MM.1S (cell line): ENCODE data around the gene SETD5.
A peak's percentile ranks its signal among the peaks of the same experiment; 100 is the strongest.

Source experiments
- DNase-seq: peaks from one replicate; pipeline ENCODE4 v3.0.0-alpha.2; 2015
- H2AFZ ChIP-seq: fragments of 300-600 bp; sonication (generic); 2 replicates; pipeline ENCODE4 v1.6.0; 2016; ENCODE audit warnings: antibody characterized with exemption, low read length
- H3F3A ChIP-seq: fragments of 300-600 bp; sonication (generic); 2 replicates; pipeline ENCODE4 v1.6.1; 2016; ENCODE audit warnings: mild to moderate bottlenecking, antibody characterized with exemption, low read length, moderate library complexity, mixed read lengths; ENCODE audit not compliant: insufficient read depth
- H3K27ac ChIP-seq: fragments of 300-600 bp; sonication (generic); 2 replicates; pipeline ENCODE4 v1.5.1; 2016; ENCODE audit warnings: mild to moderate bottlenecking, low read length
- H3K27me3 ChIP-seq: fragments of 300-600 bp; sonication (generic); replicated peaks from 2 replicates; pipeline ENCODE4 v1.6.0; 2016; ENCODE audit warnings: low read length; ENCODE audit not compliant: insufficient read depth
- H3K36me3 ChIP-seq: fragments of 300-600 bp; sonication (generic); replicated peaks from 2 replicates; pipeline ENCODE4 v1.6.1; 2016; ENCODE audit warnings: mild to moderate bottlenecking, low read length, mixed read lengths; ENCODE audit not compliant: insufficient read depth
- H3K4me1 ChIP-seq: fragments of 300-600 bp; sonication (generic); 2 replicates; pipeline ENCODE4 v1.6.1; 2016; ENCODE audit warnings: low read length, mixed read lengths
- H3K4me2 ChIP-seq: fragments of 300-600 bp; sonication (generic); 2 replicates; pipeline ENCODE4 v1.6.0; 2016; ENCODE audit warnings: low read depth, low read length
- H3K4me3 ChIP-seq: fragments of 300-600 bp; sonication (generic); 2 replicates; pipeline ENCODE4 v1.5.1; 2016; ENCODE audit warnings: low read length, mixed read lengths
- H3K79me2 ChIP-seq: fragments of 300-600 bp; sonication (generic); 2 replicates; pipeline ENCODE4 v1.6.1; 2016; ENCODE audit warnings: mixed run types, low read length, mixed read lengths
- H3K9ac ChIP-seq: fragments of 300-600 bp; sonication (generic); 2 replicates; pipeline ENCODE4 v1.6.1; 2016; ENCODE audit warnings: low read length, mixed read lengths
- H3K9me2 ChIP-seq: fragments of 300-600 bp; sonication (generic); replicated peaks from 2 replicates; pipeline ENCODE4 v1.6.1; 2016; ENCODE audit warnings: mild to moderate bottlenecking, low read length, mixed read lengths; ENCODE audit not compliant: insufficient read depth
- H3K9me3 ChIP-seq: fragments of 300-600 bp; sonication (generic); replicated peaks from 2 replicates; pipeline ENCODE4 v1.6.1; 2016; ENCODE audit warnings: mild to moderate bottlenecking, low read length, mixed read lengths; ENCODE audit not compliant: insufficient read depth
- H4K20me1 ChIP-seq: fragments of 300-600 bp; sonication (generic); 2 replicates; pipeline ENCODE4 v1.6.1; 2016; ENCODE audit warnings: mild to moderate bottlenecking, low read length, moderate library complexity, mixed read lengths; ENCODE audit not compliant: insufficient read depth
- CTCF ChIP-seq: fragments of 300-600 bp; sonication (generic); IDR thresholded peaks from 2 replicates; pipeline ENCODE4 v1.5.1; 2016; ENCODE audit warnings: antibody characterized with exemption, low read length, mixed read lengths
- EZH2 ChIP-seq: fragments of 300-600 bp; sonication (generic); optimal IDR thresholded peaks from 2 replicates; pipeline ENCODE3; 2017; ENCODE audit warnings: low read depth, mild to moderate bottlenecking, antibody characterized with exemption, low read length, mixed read lengths
- EZH2phosphoT487 ChIP-seq: fragments of 300-600 bp; sonication (generic); IDR thresholded peaks from 2 replicates; pipeline ENCODE4 v1.6.1; 2018; ENCODE audit warnings: antibody characterized with exemption, low read length

The SETD5 gene

GRCh38 chr3:9452417-9452816, 55.0 kb downstream of the SETD5 start:
- peaks cover 52% of the 10 kb centered on the region for H3K79me2 ChIP-seq
- H2AFZ ChIP-seq, result no peak overlapping the region
- H3F3A ChIP-seq, result peaks cover 16% of the 10 kb centered on the region; the same call in 1 of the 2 replicates
- H4K20me1 ChIP-seq, result 0 out of 2 replicates have a peak, but pooled peaks cover 5% of the 10 kb centered on the region
- DNase-seq, result peak; percentile 48
- peak overlapping the region; percentile 19; the same call in 1 of the 2 replicates for H3K27ac ChIP-seq
- no peaks in the 10 kb centered on the region for H3K9me3 ChIP-seq
- H3K4me3 ChIP-seq, result no peak overlapping the region
- H3K36me3 ChIP-seq, result peaks cover 20% of the 10 kb centered on the region; the same call in 1 of the 2 replicates
- H3K9ac ChIP-seq, result peak overlapping the region; percentile 3; the same call in 1 of the 2 replicates
- TF ChIP-seq EZH2 (no peak), EZH2phosphoT487 (no peak), CTCF (no peak)
- H3K4me2 ChIP-seq, result peak overlapping the region; percentile 27; the same call in 1 of the 2 replicates
- no peaks in the 10 kb centered on the region for H3K9me2 ChIP-seq
- H3K27me3 ChIP-seq, result no peaks in the 10 kb centered on the region
- peaks cover 14% of the 10 kb centered on the region for H3K4me1 ChIP-seq

- TF ChIP-seq EZH2phosphoT487 (no peak), EZH2 (no peak), CTCF (no peak)
- DNase-seq, result no peak
- Histone ChIP-seq H3K9me2 (no peaks in the 10 kb centered on the region), H3K27me3 (no peaks in the 10 kb centered on the region), H3K9me3 (no peaks in the 10 kb centered on the region), H3K9ac (no peak overlapping the region), H3K79me2 (peaks cover 36% of the 10 kb centered on the region), H2AFZ (no peak overlapping the region), H3K27ac (no peak overlapping the region), H3F3A (peaks cover 15% of the 10 kb centered on the region; the same call in 1 of the 2 replicates), H3K4me1 (peaks cover 14% of the 10 kb centered on the region), H3K4me3 (no peak overlapping the region), H4K20me1 (0 out of 2 replicates have a peak, but pooled peaks cover 5% of the 10 kb centered on the region), H3K36me3 (peaks cover 11% of the 10 kb centered on the region; the same call in 1 of the 2 replicates), H3K4me2 (no peak overlapping the region)
Measured at GRCh38 chr3:9455596-9456131, 58.2 kb downstream of the SETD5 start.

- Histone ChIP-seq H3K9ac (no peak overlapping the region), H2AFZ (no peak overlapping the region), H3K4me3 (no peak overlapping the region), H3F3A (no peaks in the 10 kb centered on the region), H3K27me3 (no peaks in the 10 kb centered on the region), H3K4me1 (no peaks in the 10 kb centered on the region), H3K36me3 (no peaks in the 10 kb centered on the region; the same call in none of the 2 replicates), H3K27ac (no peak overlapping the region), H3K79me2 (peaks cover 14% of the 10 kb centered on the region), H3K9me2 (no peaks in the 10 kb centered on the region), H3K9me3 (no peaks in the 10 kb centered on the region), H4K20me1 (no peaks in the 10 kb centered on the region), H3K4me2 (no peak overlapping the region)
- no peak for TF ChIP-seq CTCF
- TF ChIP-seq EZH2, result no peak
- TF ChIP-seq EZH2phosphoT487, result no peak
- DNase-seq, result no peak
Measured at GRCh38 chr3:9467451-9467850, 70.0 kb downstream of the SETD5 start.
